GM18519 (cell line): ENCODE results near the gene MAGEB4.
"Not testable (repeated sequence)": the region's sequence is repeated elsewhere in the genome, so short reads cannot be mapped to it uniquely, and the experiment has no call there.

Source experiments
- ATAC-seq: cut with Tn5 transposase; IDR thresholded peaks from one replicate; pipeline ENCODE4 v1.9.1; 2021; ENCODE audit warnings: mild to moderate bottlenecking, moderate library complexity; ENCODE audit not compliant: unreplicated experiment, low FRiP score

Gene MAGEB4, protein sequence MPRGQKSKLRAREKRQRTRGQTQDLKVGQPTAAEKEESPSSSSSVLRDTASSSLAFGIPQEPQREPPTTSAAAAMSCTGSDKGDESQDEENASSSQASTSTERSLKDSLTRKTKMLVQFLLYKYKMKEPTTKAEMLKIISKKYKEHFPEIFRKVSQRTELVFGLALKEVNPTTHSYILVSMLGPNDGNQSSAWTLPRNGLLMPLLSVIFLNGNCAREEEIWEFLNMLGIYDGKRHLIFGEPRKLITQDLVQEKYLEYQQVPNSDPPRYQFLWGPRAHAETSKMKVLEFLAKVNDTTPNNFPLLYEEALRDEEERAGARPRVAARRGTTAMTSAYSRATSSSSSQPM

DNA sequence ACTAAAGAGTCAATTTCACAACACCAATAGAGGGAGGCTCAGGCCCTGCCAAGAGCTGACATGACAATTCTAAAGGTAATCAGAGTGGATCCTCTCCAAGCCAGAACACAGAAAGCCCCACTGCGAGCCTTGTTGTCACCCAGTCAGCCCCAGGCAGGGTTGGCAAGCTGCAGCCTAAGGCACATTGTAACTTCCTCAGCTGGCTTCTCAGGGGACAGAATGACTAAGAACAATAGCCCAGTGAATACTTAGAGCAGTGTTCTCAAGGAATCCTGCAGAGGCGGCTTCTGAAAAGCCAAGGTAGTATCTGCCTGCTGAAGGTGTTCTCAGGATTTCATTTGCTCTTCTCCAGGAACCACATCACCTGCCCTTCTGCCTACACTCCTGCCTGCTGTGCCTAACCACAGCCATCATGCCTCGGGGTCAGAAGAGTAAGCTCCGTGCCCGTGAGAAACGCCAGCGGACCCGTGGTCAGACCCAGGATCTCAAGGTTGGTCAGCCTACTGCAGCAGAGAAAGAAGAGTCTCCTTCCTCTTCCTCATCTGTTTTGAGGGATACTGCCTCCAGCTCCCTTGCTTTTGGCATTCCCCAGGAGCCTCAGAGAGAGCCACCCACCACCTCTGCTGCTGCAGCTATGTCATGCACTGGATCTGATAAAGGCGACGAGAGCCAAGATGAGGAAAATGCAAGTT lies at the start of gene MAGEB4:
MAGEB4 (plus strand) TSS at position 277 of the 692 bp plus-strand sequence; CDS start at position 413, 136 bp downstream.
- ATAC-seq: no peak

DNA sequence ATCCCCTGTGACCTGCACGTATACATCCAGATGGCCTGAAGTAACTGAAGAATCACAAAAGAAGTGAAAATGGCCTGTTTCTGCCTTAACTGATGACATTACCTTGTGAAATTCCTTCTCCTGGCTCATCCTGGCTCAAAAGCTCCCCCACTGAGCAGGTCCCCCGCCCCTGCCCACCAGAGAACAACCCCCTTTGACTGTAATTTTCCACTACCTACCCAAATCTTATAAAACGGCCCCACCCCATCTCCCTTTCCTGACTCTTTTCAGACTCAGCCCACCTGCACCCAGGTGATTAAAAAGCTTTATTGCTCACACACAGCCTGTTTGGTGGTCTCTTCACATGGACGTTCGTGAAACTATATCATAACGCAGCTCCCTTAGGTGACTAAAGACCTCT lies 47.9 kb upstream of the MAGEB4 start:
- ATAC-seq: not testable (repeated sequence)

DNA sequence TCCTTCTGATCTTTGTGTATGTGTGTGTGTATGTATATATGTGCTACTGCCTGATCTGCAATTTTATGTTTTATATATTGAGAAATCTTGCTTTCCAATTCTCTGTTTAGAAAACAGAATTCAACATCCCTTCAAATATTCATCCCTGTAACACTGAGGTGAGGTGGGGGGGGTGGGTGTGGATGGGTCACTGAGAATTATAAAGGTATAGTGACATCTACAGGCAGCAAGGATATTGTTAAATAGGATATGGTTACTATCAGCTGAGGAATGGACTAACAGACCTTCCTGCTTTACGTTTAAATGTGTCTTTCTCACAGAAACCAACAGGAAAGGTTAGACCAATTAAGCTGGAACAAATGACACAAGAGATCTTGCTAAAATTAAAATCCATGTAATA lies 45.5 kb upstream of the MAGEB4 start:
- ATAC-seq: peak; percentile 47

DNA sequence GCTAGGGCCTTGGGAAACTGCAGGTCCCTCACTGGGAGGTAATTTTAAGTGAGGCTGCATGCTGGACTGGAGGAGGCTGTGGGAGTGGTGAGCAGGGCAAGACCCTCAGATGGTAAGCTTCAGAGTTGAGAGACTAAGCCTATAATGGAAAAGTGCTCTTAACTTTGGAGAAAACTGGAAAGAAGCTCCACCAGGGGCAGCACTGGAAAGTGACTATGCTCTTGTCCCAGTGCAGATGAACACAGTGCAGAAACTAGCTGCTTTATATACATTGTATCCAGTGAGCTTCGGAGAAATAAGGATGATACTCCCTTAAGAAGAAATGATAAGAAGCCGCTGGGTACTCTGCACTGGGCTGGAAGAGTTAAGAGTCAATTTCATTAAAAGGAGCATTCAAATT lies 29.6 kb upstream of the MAGEB4 start:
- no peak for ATAC-seq

DNA sequence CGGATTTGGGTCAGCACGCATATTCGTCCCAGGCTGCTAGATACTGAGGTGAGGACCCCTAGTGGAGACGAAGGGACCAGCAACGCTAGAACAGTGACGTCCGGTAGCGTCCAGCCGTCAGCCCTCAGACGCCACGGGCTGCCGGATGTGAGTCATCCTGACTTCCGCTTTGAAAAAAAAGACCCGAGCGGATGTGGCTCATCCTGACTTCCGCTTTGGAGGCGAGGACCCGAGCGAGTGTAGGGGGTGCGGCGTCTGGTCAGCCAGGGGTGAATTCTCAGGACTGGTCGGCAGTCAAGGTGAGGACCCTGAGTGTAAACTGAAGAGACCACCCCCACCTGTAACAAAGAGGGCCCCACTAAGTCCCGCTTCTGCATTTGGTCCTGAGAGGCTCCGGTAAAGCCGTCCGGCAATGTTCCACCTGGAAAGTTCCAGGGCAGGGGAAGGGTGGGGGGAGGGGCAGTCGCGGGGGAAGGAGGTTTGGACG lies 26.4 kb upstream of the MAGEB4 start, which contains the start of gene MAGEB2:
MAGEB2 (plus strand) TSS at position 207 of the 487 bp plus-strand sequence. CDS start 3,018 bp downstream, outside the sequence.
- no peak for ATAC-seq

DNA sequence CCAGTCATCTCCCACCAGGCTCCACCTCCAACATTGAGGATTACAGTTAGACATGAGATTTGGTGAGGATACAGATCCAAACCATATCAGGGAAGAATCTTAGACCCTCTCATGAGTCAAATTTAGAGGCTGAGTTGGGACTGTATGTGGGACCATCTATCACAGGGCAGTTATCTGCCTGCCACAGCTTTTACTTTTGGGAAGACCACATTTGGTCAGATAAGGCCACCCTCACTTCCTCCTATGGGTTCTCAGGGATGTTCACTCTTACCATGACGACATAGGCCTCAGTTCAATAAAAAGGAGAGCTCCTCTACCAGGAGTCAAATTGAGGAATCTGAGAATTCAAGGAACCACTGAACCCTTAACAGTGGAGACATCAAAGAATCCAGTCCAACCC lies 24.3 kb upstream of the MAGEB4 start:
- ATAC-seq: no peak

DNA sequence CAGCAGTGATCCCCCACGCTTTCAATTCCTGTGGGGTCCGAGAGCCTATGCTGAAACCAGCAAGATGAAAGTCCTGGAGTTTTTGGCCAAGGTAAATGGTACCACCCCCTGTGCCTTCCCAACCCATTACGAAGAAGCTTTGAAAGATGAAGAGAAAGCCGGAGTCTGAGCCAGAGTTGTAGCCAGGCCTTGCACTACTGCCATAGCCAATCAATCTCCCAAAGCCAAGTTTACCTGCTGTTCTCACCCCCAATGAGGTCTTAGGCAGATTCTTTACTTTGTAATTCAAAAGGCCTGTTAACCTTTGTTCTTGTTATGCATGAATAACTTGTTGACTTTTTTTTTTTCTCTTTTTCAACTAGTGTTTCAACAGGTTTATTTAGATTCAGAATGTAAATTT lies 22.4 kb upstream of the MAGEB4 start:
- no peak for ATAC-seq

DNA sequence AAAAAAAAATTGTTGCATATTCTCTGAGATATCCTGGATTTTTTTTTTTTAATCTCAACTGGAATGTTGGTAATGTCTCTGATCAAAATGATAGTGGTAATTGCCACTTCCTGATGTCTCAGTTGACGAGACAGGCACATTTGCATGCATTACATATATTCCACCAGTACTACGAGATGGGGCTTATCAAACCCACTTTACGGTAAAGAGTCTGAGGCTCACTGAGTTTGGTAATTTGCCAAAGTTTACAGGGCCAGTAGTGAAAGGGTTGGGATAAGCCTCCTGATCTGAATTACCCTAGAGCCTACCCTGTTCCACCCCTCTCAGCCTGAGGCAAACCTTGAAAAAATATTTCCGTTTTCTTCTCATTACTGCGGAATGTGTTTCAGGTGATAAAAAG lies 21.1 kb upstream of the MAGEB4 start:
- no peak for ATAC-seq

DNA sequence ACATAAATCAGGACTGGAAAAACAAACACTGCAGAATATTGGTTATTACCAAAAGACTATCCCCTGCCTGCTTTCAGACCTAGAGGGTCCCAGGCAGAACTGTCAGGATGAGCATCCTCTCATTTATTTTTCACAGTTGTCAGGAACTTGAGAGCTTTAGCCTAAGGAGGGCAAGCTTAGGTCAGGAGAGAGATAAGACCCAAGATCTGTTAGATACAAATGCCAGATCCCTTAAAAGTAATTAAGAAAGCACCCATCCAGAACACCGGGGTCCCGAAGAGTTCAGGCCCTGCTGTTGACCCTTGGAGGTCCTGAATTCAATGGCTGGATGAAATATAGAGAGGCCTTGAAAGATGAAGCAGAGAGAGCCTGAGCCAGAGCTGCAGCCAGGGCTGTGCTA lies 17.3 kb upstream of the MAGEB4 start:
- no peak for ATAC-seq

DNA sequence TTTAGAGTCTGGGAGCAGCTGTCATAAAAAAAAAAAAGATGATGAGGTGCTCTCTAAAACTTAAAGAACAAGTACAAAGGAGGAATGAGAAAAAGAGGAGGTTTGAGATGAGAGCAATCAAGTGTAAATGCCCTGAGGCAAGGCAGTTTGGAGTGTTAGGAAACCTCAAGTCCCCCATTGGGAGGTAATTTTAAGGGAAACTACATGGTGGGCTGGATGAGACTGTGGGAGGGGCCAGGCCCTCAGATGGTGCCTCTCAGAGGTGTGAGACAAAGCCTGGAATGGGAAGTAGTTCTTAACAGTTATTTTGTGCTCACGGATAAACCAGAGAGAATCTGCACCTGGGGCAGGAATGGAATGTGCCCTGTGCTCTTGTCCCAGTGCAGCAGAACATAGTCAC lies 13.3 kb upstream of the MAGEB4 start:
- ATAC-seq: no peak

DNA sequence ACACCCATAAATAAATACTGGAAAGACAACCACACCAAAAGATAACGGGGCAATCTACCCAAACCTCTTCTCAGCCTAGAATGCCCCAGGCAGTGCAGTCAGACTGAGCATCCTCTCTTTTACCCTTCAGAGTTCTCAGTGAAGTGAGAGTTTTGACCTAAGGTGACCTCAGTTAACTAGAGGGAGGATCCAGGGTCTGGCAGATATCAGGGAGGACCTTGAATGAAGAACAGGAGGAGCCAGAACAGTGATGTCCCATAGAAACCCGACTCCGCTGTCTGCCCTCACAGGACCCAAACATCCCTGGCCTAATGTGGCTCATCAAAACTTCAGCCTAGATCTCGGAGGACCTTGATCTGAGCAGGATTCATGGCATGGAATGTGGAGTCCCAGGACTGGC lies 11.4 kb upstream of the MAGEB4 start, which contains the start of gene MAGEB3:
MAGEB3 (plus strand) TSS at position 263 of the 400 bp plus-strand sequence. CDS start 5,268 bp downstream, outside the sequence.
- ATAC-seq: no peak

DNA sequence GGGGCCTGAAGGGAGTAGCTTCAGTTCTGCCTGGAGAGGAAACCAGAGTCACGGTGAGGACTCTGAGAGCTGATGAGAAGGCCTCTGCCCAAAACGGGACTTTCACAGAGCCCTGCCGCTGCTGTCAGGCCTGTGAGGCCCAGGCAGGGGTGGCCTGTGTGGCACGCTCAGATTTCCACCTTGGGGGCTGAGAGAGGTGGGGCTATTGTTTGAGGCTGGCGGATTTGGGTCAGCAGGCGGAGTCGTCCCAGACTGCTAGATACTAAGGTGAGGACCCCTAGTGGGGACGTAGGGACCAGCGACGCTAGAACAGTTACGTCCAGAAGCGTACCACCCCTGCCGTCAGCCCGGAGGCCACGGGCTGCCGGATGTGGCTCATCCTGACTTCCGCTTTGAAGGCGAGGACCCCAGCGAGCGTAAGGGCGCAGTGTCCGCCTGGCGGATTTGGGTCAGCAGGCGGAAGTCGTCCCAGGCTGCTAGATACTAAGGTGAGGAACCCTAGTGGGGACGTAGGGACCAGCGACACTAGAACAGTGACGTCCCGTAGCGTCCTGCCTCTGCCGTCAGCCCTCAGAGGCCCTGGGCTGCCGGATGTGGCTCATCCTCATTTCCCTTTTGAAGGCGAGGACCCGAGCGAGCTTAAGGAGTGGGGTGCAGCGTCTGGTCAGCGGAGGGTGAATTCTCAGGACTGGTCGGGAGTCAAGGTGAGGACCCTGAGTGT lies 5.1 kb downstream of the MAGEB4 start, which contains the start of gene MAGEB1:
MAGEB1 (plus strand) TSS at position 378 of the 721 bp plus-strand sequence. CDS start 3,348 bp downstream, outside the sequence.
- ATAC-seq: no peak

DNA sequence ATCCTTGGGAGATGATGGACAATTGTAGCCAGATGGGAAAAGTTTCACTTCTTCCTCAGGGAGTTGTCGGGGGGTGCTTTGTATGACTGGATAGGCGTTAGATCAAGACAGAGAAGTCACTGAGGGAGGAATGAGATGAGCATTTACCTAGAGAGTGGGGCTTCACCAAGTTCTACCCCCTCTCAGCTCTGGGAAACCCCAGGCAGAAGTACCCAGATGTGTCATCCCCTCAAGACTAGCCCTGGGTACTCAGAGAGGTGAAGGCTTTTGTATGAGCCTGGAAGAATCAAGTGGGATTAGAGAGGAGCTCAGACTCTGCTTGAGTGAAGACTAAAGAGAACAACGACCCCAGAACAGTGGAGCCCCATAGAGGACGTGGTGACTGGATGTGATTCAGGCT lies 7.1 kb downstream of the MAGEB4 start:
- ATAC-seq: peak; percentile 60

DNA sequence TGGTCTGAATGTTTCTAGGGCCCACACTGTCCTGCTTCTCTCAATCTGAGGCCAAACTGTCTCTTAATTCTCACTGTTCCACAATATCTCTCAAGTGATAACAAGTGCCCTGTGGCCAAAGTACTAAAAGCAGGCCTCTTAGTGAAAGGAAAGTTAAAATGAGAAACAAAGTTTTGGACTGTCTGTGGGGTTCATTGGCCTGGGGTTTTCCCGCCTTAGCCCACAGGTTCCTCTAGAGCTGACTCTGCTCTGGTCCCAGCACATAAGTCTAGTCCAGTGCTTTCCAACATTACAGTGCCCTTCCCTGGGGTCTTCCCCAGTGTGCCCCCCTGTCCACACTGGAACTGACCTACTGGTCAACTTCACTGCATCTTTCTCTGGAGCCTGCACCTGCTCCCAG lies 11.5 kb downstream of the MAGEB4 start:
- no peak for ATAC-seq

DNA sequence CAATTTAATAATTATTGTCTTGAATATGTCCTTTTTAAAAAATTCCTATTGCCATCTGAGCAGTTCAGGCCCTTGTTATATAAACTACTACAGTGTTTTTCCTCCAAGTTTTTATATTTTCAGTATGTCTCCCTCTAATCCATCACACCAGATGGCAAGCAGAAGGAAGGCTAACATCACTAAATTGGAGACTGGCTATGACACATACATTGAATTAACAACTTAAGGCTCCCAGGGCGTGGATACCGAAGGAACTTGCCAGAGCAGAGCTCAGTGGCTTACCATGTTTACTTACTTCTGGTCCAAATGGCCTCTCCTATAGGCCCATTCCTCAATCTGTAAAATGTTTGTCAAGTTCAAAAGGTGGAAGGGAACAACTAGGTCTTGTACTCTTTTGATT lies 18.1 kb downstream of the MAGEB4 start:
- no peak for ATAC-seq

DNA sequence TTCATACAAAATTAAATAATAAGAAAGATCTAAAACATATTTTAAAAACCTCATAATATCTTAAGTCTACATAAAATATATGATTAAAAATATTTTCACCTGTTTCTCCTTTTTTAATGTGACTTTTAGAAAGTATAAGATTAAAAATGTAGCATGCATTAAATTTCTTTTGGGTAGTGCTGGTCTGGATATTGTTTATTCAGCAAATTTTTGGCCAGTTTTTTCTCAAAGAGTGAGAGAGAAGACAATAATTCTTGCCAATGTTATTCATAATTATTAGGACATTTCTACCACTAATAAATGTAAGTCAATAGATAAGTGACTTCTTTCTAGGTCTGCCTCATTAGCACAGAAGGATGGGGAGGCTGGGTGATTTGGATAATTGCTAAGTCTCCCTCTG lies 19.2 kb downstream of the MAGEB4 start:
- ATAC-seq: no peak

DNA sequence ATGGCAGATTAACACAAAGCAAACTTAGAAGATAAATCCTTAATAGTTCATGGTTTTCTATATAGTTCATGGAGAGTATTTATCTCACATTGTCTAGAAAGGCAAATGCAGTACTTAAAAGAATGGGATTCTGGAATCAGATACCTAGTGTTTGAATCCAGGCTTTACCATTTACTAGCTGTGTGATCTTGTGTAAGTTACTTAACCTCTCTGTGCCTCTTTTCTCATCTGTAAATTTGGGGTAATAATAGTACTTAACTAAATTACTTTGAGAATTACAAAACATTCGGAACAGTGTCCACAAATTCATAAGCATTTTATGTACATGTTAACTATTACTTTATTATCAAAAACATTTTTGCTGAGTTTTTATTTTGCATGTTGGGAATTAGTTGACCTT lies 21.0 kb downstream of the MAGEB4 start:
- no peak for ATAC-seq

DNA sequence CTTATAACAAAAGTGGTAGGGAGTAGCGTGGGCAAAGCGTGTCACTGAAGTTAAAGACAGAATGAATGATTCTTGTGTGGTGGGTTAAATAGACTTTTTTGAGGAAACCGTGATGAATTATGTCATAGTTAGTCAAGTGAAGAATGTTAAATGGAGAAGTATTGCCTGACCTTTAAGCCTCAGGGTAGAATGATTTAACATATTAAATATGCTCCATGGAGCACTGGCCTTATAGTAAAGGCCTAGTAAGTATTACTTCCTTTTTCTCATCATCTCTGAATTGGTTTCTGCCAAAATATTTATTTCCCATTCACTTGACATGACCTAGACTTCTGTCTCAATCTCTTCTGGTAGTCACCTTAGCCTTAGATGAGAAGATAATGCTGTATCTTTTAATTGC lies 28.8 kb downstream of the MAGEB4 start:
- ATAC-seq: no peak

DNA sequence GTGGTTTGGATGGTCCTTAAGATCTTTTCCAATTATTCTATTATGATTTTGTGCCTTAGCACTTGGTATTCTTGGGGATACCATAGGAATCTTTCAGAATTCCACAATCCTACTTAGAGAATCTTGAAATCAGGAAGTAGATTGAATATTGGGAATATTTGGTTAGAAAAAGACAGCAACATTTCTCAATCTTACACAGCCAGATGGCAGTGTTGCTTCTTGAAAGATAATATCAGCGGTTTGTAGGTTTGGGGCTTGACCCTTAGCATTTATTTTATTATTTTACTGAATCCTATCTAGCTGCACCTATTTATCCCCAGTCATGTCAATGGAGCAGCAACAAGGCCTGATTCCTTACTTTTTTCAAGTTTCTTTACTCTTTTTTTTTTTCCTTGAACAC lies 33.7 kb downstream of the MAGEB4 start:
- ATAC-seq: no peak

DNA sequence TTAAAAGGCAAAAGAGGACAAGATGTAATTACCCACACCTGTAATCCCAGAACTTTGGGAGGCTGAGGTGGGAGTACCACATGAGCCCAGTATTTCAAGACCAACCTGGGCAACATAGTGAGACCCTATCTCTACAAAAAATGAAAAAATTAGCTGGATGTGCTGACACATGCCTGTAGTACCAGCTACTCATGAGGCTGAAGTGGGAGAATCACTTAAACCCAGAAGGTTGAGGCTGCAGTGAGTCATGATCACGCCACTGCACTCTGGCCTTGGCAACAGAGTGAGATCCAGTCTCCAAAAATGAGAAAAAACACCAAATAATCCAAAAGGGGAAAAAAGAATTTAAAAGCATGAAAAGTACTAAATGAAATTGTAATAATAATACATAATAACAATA lies 36.6 kb downstream of the MAGEB4 start:
- ATAC-seq: no peak

DNA sequence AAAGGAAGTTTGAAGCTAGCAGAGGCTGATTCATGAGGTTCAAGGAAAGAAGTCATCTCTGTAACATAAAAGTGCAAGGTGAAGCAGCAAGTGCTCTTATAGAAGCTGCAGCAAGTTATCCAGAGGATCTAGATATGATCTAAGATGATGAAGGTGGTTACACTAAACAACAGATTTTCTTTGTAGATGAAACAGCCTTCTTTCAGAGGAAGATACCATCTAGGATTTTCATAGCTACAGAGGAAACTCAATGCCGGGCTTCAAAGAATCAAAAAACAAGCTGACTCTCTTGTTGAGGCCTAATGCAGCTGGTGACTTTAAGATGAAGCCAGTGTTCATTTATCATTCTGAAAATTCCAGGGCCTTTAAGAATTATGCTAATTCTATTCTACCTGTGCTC lies 38.6 kb downstream of the MAGEB4 start:
- ATAC-seq: no peak
